Vagina (tissue), 2 donors: Measurements from ENCODE around the gene CIAO3.

Experiments
- POLR2A ChIP-seq, 2 donors: fragments of 450-650 bp; IDR thresholded peaks; one replicate each; pipeline ENCODE4 v1.6.1; 2017; ENCODE audit warnings: antibody characterized with exemption in 2 of 2, mild to moderate bottlenecking in 2 of 2, moderate library complexity in 2 of 2
- POLR2AphosphoS5 ChIP-seq, 2 donors: sonication (generic); formaldehyde crosslinking; IDR thresholded peaks; one replicate each; pipeline ENCODE4 v1.9.0; 2017; ENCODE audit warnings: antibody characterized with exemption in 2 of 2, mild to moderate bottlenecking in 2 of 2, low read depth in 1 of 2; ENCODE audit not compliant: insufficient read depth in 1 of 2
- TF ChIP-seq, protein P1 (sequence below), 3 experiments: fragments of 450-650 bp in 2 of 3; fragments of 200-600 bp in 1 of 3; sonication (generic) in 1 of 3; IDR thresholded peaks; one replicate each; pipeline ENCODE4 v1.5.1; 2017 to 2019; ENCODE audit warnings: antibody characterized with exemption in 3 of 3, mild to moderate bottlenecking in 2 of 3, moderate library complexity in 2 of 3

DNA sequence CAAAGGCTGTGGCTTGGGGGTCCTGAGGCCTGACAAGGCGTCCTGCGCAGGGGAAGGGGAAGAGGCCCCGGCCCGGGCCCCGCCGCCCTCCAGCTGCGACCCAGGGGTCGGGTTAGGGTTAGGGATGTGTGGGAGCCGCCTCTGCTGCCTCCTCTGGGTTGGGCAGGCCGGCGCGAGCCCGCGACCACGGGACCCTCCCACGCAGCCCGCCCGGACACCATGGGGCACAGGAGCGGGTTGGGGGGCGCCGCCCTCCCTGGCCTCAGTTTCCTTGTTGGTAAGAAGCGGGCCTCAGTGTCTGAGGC, 386 bp downstream of the CIAO3 start:
- TF ChIP-seq, protein P1, sequence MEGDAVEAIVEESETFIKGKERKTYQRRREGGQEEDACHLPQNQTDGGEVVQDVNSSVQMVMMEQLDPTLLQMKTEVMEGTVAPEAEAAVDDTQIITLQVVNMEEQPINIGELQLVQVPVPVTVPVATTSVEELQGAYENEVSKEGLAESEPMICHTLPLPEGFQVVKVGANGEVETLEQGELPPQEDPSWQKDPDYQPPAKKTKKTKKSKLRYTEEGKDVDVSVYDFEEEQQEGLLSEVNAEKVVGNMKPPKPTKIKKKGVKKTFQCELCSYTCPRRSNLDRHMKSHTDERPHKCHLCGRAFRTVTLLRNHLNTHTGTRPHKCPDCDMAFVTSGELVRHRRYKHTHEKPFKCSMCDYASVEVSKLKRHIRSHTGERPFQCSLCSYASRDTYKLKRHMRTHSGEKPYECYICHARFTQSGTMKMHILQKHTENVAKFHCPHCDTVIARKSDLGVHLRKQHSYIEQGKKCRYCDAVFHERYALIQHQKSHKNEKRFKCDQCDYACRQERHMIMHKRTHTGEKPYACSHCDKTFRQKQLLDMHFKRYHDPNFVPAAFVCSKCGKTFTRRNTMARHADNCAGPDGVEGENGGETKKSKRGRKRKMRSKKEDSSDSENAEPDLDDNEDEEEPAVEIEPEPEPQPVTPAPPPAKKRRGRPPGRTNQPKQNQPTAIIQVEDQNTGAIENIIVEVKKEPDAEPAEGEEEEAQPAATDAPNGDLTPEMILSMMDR (IDR thresholded peaks at IDR 0.05) = no peak
- no peak for TF ChIP-seq POLR2AphosphoS5 (IDR thresholded peaks at IDR 0.05; ENCODE audit: insufficient read depth in 1 of 2, low read depth in 1 of 2)
- no peak for TF ChIP-seq POLR2A (IDR thresholded peaks at IDR 0.05)
